Neural cell (in vitro differentiated cells): ENCODE measurements around the gene COPG1.

Experiments
- EP300 ChIP-seq: fragments of 450-650 bp; conservative IDR thresholded peaks from 2 replicates; pipeline ENCODE4 v1.6.1; 2014; ENCODE audit warnings: antibody characterized with exemption, mild to moderate bottlenecking, moderate library complexity; ENCODE audit not compliant: poor library complexity, severe bottlenecking
- EZH2 ChIP-seq: fragments of 200-600, 300-800 bp; shearing (Covaris generic), sonication (generic); IDR thresholded peaks from 2 replicates; pipeline ENCODE4 v1.6.1; 2014; ENCODE audit warnings: antibody characterized with exemption, low read length, borderline replicate concordance, mild to moderate bottlenecking; ENCODE audit not compliant: insufficient read depth, poor library complexity, severe bottlenecking
- POLR2AphosphoS5 ChIP-seq: IDR thresholded peaks from 2 replicates; pipeline ENCODE4 v1.6.1; 2012
- TAF1 ChIP-seq: IDR thresholded peaks from 2 replicates; pipeline ENCODE4 v1.6.1; 2012; ENCODE audit warnings: low read depth
- TF ChIP-seq, protein P1 (sequence below): fragments of 450-650 bp; IDR thresholded peaks from 2 replicates; pipeline ENCODE4 v1.5.1; 2014; ENCODE audit warnings: antibody characterized with exemption, mild to moderate bottlenecking, moderate library complexity; ENCODE audit not compliant: poor library complexity, severe bottlenecking
- TF ChIP-seq, protein P2 (sequence below): IDR thresholded peaks from 2 replicates; pipeline ENCODE4 v1.6.1; 2012; ENCODE audit warnings: borderline replicate concordance

DNA sequence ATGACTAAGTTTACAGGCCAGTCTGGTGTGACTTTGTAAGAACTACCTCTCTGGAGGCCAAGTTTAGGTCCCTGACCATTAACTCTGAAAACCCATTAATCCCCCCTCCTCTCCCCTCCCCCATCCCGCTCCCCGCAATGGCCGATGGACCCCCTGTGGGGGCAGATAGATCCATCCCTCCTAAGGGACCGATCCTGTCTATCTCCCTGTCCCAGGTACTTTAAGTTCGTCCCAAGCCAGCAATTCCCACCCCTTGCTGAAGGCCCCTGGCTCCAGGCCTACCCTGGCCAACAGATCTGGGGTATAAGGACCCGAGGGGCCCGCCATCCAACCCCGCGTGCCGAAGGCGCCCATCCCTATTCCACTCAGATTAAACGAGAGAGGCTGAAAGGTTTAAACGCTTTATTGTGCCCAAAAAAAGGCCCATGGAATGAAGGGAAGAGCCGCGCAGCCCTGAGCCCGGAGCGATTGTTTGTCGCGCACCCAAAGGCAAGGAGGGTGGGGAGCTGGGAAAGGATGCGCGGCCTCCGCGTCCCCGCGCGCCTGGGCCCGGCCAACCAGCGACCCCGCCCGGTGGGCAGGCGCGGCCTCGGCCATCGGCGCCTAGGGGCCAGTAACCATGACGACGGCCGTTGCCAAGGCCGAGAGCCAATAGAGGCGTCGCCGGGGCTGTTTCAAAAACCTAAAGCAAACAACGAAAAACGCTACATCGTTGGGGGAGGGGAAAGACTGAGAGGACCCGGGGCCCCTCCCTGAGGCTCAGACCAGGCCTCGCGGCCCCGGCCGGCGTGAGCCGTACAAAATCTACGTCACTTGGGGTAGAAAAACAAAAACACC lies 65.2 kb downstream of the COPG1 start:
- TF ChIP-seq, protein P1, sequence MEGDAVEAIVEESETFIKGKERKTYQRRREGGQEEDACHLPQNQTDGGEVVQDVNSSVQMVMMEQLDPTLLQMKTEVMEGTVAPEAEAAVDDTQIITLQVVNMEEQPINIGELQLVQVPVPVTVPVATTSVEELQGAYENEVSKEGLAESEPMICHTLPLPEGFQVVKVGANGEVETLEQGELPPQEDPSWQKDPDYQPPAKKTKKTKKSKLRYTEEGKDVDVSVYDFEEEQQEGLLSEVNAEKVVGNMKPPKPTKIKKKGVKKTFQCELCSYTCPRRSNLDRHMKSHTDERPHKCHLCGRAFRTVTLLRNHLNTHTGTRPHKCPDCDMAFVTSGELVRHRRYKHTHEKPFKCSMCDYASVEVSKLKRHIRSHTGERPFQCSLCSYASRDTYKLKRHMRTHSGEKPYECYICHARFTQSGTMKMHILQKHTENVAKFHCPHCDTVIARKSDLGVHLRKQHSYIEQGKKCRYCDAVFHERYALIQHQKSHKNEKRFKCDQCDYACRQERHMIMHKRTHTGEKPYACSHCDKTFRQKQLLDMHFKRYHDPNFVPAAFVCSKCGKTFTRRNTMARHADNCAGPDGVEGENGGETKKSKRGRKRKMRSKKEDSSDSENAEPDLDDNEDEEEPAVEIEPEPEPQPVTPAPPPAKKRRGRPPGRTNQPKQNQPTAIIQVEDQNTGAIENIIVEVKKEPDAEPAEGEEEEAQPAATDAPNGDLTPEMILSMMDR: peak; percentile 52
- TF ChIP-seq EP300 (peak; percentile 41), POLR2AphosphoS5 (peak; percentile 59), TAF1 (peak; percentile 30), EZH2 (no peak)
- TF ChIP-seq, protein P2, sequence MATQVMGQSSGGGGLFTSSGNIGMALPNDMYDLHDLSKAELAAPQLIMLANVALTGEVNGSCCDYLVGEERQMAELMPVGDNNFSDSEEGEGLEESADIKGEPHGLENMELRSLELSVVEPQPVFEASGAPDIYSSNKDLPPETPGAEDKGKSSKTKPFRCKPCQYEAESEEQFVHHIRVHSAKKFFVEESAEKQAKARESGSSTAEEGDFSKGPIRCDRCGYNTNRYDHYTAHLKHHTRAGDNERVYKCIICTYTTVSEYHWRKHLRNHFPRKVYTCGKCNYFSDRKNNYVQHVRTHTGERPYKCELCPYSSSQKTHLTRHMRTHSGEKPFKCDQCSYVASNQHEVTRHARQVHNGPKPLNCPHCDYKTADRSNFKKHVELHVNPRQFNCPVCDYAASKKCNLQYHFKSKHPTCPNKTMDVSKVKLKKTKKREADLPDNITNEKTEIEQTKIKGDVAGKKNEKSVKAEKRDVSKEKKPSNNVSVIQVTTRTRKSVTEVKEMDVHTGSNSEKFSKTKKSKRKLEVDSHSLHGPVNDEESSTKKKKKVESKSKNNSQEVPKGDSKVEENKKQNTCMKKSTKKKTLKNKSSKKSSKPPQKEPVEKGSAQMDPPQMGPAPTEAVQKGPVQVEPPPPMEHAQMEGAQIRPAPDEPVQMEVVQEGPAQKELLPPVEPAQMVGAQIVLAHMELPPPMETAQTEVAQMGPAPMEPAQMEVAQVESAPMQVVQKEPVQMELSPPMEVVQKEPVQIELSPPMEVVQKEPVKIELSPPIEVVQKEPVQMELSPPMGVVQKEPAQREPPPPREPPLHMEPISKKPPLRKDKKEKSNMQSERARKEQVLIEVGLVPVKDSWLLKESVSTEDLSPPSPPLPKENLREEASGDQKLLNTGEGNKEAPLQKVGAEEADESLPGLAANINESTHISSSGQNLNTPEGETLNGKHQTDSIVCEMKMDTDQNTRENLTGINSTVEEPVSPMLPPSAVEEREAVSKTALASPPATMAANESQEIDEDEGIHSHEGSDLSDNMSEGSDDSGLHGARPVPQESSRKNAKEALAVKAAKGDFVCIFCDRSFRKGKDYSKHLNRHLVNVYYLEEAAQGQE: peak; percentile 39
